RWPE1 (cell line): ENCODE measurements around the gene GREB1.

Experiments used
- CTCF ChIA-PET: fragments of 350-600 bp; sonication (Branson Sonifier 250); formaldehyde crosslinking; extraction: SDS; loops from one replicate; lab custom pipeline; 2021; lab: Yijun Ruan, JAX
- POLR2A ChIA-PET: fragments of 400-600 bp; formaldehyde crosslinking; extraction: SDS; loops from one replicate; lab custom pipeline; 2020; ENCODE audit warnings: antibody characterized with exemption; ENCODE audit not compliant: low non-redundant PET; lab: Yijun Ruan, JAX
- DNase-seq: peaks from one replicate; pipeline ENCODE4 v3.0.0; 2012; ENCODE audit warnings: low spot score
- H3K27ac ChIP-seq: fragments of 450-650 bp; 2 replicates; pipeline ENCODE4 v1.5.1; 2017
- TF ChIP-seq, protein P1 (sequence below): fragments of 450-650 bp; conservative IDR thresholded peaks from 2 replicates; pipeline ENCODE4 v1.5.1; 2017; ENCODE audit warnings: low read depth, mild to moderate bottlenecking

GREB1 gene

DNA sequence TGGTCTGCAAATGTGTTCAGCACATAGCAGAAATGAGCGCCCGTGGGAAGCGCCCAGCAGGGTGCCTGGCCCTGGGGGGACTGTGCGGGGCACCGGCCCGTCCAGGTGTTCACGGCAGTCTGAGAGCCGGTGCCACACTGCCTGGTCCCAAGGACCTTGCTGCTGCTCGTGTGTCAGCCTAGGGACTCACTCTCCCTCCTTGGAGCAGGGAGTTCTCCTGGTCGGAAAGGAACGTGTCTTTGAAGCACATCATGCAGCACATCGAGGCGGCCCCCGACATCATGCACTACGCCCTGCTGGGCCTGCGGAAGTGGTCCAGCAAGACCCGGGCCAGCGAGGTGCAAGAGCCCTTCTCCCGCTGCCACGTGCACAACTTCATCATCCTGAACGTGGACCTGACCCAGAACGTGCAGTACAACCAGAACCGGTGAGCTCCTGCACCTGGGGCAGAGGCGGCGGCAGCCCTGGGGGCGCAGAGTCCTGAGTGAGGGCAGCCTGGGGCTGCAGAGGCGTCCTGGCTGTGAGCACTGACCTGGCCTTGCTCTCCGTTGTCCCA lies 100.2 kb downstream of the GREB1 start:
- no peak for DNase-seq
- ChIA-PET CTCF (no interaction called here), POLR2A (no interaction called here)
- TF ChIP-seq, protein P1, sequence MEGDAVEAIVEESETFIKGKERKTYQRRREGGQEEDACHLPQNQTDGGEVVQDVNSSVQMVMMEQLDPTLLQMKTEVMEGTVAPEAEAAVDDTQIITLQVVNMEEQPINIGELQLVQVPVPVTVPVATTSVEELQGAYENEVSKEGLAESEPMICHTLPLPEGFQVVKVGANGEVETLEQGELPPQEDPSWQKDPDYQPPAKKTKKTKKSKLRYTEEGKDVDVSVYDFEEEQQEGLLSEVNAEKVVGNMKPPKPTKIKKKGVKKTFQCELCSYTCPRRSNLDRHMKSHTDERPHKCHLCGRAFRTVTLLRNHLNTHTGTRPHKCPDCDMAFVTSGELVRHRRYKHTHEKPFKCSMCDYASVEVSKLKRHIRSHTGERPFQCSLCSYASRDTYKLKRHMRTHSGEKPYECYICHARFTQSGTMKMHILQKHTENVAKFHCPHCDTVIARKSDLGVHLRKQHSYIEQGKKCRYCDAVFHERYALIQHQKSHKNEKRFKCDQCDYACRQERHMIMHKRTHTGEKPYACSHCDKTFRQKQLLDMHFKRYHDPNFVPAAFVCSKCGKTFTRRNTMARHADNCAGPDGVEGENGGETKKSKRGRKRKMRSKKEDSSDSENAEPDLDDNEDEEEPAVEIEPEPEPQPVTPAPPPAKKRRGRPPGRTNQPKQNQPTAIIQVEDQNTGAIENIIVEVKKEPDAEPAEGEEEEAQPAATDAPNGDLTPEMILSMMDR: no peak
- H3K27ac ChIP-seq: no peak overlapping the region

DNA sequence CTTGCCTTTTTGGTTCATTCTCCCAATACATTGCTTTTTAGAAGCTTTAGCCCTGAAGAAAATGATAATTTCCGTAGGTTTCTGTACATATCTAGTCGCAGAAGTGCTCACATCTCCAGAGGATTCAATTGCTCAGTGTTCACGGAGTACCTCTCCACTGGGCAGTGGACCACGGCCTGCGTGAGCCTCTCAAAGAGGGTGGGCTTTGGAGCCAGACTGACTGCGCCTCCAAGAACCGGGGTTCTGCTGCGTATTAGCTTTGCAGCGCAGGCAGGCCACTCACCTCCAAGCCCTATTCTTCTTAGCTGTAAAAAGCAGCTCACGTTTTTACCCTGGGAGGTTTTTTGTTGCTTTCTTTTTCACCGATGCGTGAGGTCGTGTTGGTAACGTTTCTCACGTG lies 100.7 kb downstream of the GREB1 start:
- no peak for DNase-seq
- H3K27ac ChIP-seq: no peak overlapping the region
- POLR2A ChIA-PET: no interaction called here
- TF ChIP-seq, protein P1: no peak
- CTCF ChIA-PET: no interaction called here

DNA sequence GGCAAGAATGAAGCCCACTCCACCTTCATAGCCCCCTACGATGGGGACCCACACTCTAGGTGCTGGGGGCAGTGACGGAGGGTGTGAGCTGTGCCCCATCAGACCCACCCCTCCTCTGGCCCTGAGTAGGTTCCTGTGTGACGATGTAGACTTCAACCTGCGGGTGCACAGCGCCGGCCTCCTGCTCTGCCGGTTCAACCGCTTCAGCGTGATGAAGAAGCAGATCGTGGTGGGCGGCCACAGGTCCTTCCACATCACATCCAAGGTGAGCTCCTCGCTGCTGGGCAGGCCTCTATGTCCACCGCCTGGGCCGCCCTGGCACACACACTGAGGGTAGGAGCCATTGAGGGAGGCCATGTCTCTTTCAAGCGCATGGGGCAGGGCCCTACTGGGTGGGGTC lies 101.3 kb downstream of the GREB1 start:
- no peak for DNase-seq
- TF ChIP-seq, protein P1: no peak
- ChIA-PET CTCF (no interaction called here), POLR2A (no interaction called here)
- H3K27ac ChIP-seq: no peak overlapping the region

DNA sequence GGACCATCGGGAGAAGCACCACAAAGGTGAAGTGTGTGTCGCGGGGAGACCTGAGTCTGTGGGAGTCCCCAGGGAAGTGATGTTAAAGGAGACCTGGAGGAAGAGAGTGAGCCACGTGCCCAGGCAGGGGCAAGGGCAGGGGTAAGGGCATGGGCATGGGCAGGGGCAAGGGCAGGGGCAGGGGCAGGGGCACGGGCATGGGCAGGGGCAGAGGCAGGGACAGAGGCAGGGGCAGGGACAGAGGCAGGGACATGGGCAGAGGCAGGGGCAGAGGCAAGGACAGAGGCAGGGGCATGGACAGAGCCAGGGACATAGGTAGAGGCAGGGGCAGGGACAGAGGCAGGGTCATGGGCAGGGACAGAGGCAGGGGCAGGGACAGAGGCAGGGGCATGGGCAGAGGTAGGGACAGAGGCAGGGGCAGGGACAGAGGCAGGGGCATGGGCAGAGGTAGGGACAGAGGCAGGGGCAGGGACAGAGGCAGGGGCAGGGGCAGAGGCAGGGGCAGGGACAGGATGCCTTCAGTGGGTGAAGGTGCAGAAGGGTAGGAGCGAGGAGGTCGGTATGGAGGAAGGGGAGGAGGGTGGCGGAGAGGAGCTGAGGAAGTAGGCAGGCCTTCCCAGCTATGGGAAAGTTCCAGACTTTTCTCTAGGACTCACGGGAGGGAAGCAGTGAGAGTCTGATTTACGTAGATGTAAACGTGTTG lies 102.9 kb downstream of the GREB1 start:
- DNase-seq: no peak
- CTCF ChIA-PET: interaction anchor here (0.6 kb wide), 1 partner anchor 192 kb away, joined by 3 read pairs; no protein-coding TSS in a partner anchor
- TF ChIP-seq, protein P1: no peak
- POLR2A ChIA-PET: no interaction called here
- no peak overlapping the region for H3K27ac ChIP-seq

DNA sequence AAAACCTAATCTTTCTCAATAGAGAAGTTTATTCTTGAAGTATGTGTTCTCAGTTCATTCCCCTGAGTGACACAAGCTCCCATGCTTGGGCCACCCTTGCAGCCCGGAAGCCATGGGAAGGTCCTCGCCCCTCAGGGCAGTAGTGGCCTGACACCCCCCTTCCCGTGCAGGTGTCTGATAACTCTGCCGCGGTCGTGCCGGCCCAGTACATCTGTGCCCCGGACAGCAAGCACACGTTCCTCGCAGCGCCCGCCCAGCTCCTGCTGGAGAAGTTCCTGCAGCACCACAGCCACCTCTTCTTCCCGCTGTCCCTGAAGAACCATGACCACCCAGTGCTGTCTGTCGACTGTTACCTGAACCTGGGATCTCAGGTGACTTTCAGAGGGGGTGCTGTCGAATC lies 103.7 kb downstream of the GREB1 start:
- TF ChIP-seq, protein P1: no peak
- DNase-seq: no peak

DNA sequence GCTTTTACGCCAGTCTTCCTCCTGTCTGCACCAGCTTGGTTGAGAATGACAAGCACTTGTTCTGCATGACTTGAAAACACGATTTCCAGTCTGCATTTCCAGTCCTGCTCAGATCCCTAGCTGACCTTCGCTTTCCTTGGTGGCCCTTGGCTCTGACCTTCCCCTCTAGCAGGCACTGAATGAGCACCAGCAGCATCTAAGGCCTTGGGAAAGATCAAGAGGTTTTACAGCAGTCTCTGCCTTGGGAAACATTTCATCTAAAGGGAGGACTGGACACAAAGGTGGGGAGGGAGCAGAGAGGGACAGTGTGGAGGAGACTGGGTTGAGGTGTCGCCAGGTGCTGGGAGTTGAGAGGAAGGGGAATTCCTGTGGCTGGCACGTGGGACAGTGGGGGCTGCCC lies 105.7 kb downstream of the GREB1 start:
- ChIA-PET POLR2A (no interaction called here), CTCF (no interaction called here)
- TF ChIP-seq, protein P1: no peak
- no peak overlapping the region for H3K27ac ChIP-seq
- DNase-seq: no peak

More for the DNA sequence above, 103.7 kb downstream of the GREB1 start:
- H3K27ac ChIP-seq: no peak overlapping the region
- POLR2A ChIA-PET: no interaction called here
- CTCF ChIA-PET: interaction anchor here (1.4 kb wide), 1 partner anchor 10 kb away, joined by 3 read pairs; no protein-coding TSS in a partner anchor
